Epidermal melanocyte (primary cell): Measurements from ENCODE around the gene THOC1.

Experiments
- DNase-seq: peaks from one replicate; pipeline ENCODE4 v3.0.0; 2011; ENCODE audit warnings: low spot score; ENCODE audit not compliant: insufficient read length

THOC1 gene

DNA sequence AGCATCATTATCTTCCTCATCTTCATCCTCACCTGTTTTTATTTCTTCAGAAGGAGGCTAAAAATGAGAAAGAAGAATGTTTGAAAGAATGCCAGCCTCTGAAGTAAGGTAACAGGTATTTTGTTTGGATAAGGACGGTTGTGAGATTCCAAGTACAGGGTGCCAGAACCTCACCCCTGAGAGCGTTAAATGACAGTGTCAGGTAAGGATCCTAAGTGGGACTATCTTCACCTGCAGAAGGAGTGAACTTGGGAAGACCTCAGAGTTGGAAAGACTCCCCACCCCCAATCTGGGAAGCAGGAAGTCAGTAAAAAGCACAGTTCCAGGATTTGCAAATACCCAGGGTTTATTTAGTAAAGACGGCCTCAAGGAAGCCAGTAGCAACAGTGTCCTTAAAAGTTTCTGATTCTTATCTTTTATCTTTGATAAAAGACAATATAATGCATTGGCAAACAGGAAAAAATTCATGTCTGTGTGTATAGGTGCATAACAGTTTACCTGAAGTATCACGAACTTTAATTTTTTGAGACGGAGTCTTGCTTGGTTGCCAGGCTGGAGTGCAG lies 52.3 kb downstream of the THOC1 start:
- DNase-seq = no peak

DNA sequence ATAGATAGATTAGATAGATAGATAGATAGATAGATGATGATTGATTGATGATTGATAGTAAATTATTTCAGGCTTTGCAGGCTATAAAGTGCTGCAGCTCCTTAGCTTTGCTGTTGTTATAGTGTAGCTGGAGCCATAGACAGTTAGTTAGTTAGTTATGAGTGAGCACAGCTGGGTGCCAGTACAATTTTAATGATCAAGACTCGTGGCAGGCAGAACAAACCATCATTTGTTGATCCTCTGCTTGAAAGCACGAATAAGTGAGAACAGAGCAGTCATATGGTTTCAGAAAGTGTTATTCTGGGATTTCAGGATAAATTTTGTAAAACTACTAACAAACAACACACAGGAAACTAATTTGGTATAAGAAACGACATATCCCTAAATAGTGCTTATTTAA lies 53.9 kb downstream of the THOC1 start:
- peak; percentile 48 for DNase-seq

DNA sequence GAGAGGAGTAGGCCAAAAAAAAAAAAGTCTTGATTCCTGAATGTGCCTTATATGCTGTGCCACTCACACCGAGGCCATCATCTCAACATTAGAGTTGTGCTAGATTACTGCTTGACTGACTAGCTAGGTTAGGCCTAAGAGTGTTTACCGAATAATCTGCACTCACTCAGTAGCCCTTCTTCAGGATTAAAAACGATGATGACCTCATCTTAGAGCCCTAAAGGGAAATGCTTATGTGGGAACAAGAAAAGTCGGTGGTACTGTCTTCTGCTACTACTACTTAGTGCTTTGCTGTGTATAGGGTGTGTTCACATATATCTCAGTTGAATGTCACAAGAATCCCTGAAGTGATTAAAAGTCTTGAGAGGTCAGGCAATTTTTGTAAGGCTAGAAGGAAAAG lies 54.3 kb downstream of the THOC1 start:
- DNase-seq = no peak

DNA sequence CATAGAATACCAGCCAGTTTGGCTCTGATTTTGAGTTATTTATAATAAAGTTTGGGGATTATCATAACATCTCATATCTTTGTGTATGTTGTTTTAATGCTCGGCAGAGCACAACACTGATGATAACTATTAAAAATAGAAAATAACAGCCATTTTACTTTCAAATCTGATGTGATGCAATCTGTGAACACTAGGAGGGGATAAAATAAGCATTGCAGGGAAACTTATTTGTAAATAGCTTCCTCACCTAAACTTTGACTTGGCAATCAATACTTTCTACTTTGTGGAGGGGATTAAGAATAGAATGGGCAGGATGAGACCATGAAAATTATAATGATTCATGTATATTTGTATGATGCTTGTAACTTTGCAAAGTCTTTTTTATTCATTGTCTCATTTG lies 55.1 kb downstream of the THOC1 start:
- no peak for DNase-seq

DNA sequence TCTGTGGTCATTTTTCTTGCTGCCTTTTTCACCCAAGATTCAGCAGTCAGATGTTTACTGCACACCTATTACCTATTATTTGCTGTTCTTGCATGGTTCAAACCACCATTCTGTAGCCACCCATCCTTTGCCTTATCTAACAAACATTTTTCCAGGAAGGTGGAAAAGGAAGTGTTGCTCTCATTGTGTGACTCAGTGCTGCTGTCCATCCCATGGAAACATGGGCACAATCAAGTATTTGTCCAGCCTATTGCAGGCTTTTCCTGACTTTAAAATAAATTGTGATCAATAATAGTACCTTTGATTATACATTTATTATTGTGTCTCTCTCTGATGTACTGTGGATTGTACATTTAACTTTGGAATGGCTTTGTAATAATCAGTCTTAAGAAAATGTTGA lies 56.3 kb downstream of the THOC1 start:
- DNase-seq = no peak

DNA sequence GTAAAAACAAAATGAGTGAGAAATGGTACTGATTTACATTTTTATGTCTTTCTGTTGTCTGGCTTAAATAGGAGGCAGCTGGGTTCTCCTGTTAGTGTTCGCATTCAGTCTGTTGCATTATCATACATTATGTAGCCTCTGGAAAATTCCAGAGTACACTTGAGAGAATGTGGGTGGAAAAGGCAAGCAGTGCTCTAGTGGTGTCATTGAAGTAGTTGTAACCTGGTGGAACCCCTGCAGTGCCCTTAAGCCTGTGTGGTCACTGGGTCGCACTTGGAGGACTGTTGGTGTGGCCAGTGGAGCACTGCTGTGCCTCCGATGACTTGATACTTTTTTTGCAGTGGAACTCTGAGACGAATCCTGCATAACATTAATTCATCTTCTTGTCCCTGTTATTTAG lies 57.1 kb downstream of the THOC1 start:
- DNase-seq = no peak

DNA sequence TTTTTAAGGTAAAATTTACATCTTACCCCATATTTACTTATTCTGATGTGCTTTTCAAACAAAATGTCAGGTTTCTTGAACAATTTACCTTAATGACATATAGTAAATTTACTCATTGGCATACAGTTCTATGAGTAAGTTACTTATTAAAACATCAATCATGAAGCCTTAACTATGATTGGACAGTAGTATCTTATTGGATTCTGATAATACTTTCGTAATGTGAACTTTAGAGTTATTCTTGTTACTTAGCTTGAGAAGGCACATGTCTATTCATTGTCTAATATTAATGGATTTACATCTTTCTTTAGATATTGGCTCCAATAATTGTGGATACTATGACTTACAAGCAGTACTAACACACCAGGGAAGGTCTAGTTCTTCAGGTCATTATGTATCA lies 57.8 kb downstream of the THOC1 start:
- no peak for DNase-seq

DNA sequence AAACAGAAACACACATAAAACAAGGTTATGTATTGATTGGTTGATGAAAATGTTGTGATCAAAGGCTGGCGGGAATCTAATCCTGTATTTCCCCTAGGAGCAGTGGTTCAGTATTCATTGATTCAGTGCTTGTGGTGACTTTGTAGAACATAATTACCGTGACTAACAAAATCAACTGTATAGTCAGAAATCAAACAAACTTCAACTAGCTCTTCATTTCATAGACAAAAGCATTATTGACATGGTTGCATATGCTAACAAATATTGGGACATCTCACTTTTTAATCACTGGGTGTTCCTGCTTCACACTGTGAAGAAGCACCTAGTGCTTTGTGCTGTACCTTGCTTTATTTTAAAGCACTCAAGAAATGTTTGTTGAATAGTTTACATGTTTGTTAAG lies 68.1 kb downstream of the THOC1 start:
- no peak for DNase-seq

DNA sequence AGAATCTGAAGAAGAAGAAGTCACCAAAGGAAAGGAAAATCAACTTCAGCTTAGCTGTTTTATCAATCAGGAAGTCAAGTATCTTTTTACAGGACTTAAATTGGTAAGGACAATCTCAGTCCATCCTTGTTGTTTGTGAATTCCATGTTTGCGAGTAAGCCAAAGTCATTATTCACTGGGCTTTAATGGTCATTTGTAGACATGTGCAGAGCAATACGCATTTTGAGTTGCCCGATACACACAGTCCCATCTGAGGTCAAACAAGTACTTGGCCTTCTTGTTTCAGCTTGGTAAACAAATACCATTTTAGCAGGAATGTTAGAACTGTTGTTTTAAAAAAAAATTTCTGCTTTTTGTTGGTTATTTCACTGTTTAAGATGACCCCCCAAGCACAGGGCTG lies 68.6 kb downstream of the THOC1 start:
- DNase-seq = no peak

DNA sequence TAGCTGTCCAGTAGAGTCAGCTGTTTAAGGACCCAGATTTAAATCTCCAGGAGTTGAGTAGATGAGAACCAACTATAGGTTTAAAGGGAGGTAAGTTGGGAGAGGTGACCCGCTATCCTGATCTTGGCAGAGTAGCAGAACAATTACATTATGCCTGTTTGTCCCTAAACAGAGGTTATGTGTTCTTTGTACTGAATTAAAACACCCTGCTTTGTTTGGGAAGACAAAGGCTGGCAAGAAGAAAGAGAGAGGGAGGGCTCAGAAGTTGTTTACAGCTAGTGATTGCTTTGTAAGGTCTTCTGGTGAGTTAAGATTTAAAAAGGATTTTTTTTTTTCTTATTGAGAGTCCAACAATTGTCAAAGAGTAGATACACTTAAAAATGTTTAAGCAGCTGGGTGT lies 72.2 kb downstream of the THOC1 start:
- no peak for DNase-seq

DNA sequence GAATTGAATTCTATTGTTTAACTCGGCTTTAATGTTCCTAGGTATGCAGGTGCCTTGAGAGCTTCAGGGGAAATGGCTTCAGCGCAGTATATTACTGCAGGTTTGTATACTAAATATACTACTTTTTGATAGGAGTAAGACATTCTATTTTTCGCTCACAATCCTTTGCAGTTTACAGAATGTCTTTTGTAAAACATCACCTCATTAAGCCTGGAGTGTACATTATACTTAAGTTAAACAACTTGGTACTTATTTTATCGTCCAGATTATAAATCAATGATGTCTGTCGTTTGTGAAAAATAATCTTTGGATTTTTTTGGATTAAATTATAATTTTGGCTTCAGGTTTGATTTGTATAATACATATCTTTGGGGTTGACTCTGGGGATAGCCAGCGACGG lies 75.0 kb downstream of the THOC1 start:
- DNase-seq = no peak

DNA sequence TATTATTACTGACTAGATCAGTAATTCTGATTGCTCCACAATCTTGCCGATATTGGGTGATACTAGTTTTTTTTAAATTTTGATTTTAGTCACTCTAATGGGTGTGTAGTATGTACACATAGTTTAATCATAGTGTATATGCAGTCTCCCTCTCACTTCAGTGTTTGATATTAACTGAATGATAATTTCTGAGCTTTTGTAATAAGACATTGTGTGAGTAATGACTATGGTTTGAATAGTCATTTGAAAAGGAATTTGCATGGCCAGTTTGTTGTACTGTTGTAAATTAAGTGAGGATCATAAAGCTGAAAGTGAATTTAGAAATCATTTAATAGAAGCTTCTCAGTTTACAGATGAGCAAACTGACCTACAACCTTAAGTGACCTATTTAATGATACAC lies 76.1 kb downstream of the THOC1 start:
- no peak for DNase-seq

DNA sequence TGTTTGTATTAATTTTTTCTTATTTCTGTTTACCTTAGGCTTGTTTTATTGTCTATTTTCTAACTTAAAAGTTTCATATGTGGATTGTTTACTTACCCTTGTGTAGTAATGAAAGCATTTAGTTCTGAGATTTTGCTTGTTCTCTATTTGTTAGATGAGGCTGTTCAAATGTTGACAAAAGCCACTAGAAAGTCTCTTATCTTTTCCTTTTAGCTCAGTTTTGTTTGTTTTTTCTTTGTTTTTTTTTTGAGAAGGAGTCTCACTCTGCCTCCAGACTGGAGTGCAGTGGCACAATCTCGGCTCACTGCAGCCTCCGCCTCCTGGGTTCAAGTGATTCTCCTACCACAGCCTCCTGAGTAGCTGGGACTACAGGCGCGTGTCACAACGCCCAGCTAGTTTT lies 78.6 kb downstream of the THOC1 start:
- no peak for DNase-seq

DNA sequence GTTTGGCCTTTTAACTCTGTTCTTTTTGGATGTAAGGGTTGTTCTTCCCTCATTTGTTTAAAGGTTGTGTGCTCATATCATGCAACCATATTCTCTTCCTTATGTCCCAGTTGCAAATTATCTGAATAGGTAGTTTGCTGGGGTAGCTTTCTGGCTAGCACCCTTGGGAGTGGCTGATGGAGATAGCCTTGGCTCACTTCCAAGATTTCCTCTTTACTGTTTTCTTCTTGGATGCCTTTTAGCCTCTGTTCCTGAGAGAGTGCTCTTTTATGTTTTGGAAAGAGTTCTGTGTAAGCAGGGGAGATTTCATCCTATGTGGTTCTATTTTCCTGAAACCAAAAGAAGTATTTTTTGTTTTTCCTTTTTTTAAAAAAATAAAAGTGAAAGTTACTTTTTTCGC lies 84.1 kb downstream of the THOC1 start:
- no peak for DNase-seq

DNA sequence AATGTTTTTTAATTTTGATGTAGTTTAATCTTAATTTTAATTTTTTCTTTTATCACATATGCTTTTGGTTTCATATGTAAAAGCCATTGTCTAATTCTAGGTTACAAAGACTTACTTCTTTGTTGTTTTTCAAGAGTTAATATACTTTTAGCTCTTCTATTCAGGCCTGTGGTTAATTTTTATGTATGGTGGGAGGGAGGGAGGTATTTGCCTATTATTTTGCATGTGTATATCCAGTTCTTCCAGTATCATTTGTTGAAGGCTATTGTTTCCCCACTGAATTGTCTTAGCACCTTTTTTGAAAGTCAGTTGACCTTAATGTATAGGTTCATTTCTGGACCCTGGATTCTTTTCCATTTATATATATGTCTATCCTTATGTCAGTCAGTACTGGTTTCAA lies 86.1 kb downstream of the THOC1 start:
- DNase-seq = no peak

DNA sequence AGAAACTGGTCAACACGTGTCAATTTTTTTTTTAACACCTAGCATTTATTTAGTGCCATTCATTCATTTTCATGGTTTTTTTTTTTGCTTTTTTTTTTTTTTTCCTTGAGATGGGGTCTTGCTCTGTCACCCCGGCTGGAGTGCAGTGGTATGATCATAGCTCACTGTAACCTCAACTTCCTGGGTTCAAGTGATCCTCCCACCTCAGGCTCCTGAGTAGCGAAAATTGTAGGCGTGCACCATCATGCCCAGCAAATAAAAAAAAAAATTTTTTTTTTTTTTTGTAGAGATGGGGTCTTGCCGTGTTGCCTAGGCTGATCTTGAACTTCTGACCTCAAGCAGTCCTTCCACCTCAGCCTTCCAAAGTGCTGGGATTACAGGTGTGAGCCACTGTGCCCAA lies 88.3 kb downstream of the THOC1 start:
- DNase-seq = no peak

DNA sequence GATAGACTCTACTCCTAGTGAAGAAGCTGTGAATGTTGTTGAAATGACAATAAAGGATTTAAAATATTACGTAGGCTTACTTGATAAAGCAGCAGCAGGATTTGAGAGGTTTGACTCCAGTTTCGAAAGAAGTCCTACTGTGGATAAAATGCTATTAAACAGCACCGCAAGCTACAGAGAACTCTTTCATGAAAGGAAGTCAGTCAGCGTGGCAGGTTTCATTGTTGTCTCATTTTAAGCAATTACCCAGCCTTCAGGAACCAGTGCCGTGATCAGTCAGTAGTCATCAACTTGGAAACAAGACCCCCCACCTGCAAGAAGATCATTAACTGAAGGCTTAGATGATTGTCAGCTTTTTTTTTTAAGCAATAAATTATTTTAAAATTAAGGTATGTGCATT lies 95.5 kb downstream of the THOC1 start:
- DNase-seq = no peak
